HCT116 (cell line): ENCODE results near the gene GPS2. TPM values are rescaled to one million over a fixed set of nuclear protein-coding genes. Genes with fewer than 3 reads are reported as not detected.

Experiments
- ATAC-seq: fragments of 200-7000 bp; cut with Tn5 transposase; 2 replicates; pipeline ENCODE4 v1.9.1; 2020; ENCODE audit warnings: mild to moderate bottlenecking, moderate library complexity
- BruUV-seq: library from RNA; stranded (reverse); fragments of 400-500 nt; replicated peaks from 2 replicates; lab custom pipeline; 2021; lab: Mats Ljungman, UMichigan
- CTCF ChIA-PET: fragments of 300-600 bp; sonication (Branson Sonifier 250); formaldehyde crosslinking; loops from one replicate; lab custom pipeline; 2021; ENCODE audit warnings: antibody characterized with exemption; lab: Charles Lee
- POLR2A ChIA-PET: fragments of 300-600, 350-600 bp; sonication (Branson Sonifier 250); formaldehyde crosslinking; loops from one replicate; lab custom pipeline; 2021; ENCODE audit warnings: antibody characterized with exemption; lab: Charles Lee
- RAD21 ChIA-PET, 2 experiments: fragments of 300-600 bp; sonication (Branson Sonifier 250); formaldehyde crosslinking; loops; one replicate each; lab custom pipeline; 2023; ENCODE audit warnings: low total read pairs in 2 of 2; ENCODE audit not compliant: uncharacterized antibody in 2 of 2, unreplicated experiment in 2 of 2, low non-redundant PET in 1 of 2; lab: Charles Lee
- DNase-seq: peaks from one replicate; pipeline ENCODE4 v3.0.0-alpha.2; 2010; ENCODE audit warnings: low read depth, low spot score
- H2AFZ ChIP-seq: fragments of 200-600 bp; shearing (Covaris generic), sonication (generic); 2 replicates; pipeline ENCODE4 v1.6.1; 2017; ENCODE audit warnings: low read depth, mixed run types, mixed read lengths, antibody characterized with exemption, low read length; ENCODE audit not compliant: poor library complexity, severe bottlenecking
- H3K27ac ChIP-seq: 2 replicates; pipeline ENCODE4 v1.5.1; 2012; ENCODE audit warnings: low read depth, low read length
- H3K27me3 ChIP-seq: fragments of 200-600 bp; sonication (generic); 2 replicates; pipeline ENCODE4 v1.6.1; 2016; ENCODE audit warnings: mixed run types, low read length, mixed read lengths; ENCODE audit not compliant: insufficient read depth
- H3K36me3 ChIP-seq, 2 experiments: fragments of 200-500 bp in 1 of 2; fragments of 200-600 bp in 1 of 2; sonication (Bioruptor generic) in 1 of 2; sonication (generic) in 1 of 2; 2 replicates each; pipeline versions ENCODE4 v1.5.1 to v1.6.1; 2014 to 2016; ENCODE audit warnings: low read length in 2 of 2, inconsistent platforms in 1 of 2, mixed read lengths in 1 of 2, mixed run types in 1 of 2; ENCODE audit not compliant: insufficient read depth in 2 of 2, control insufficient read depth in 1 of 2
- H3K4me1 ChIP-seq, 2 experiments: fragments of 200-600 bp in 1 of 2; sonication (generic) in 1 of 2; 2 replicates each; pipeline versions ENCODE4 v1.5.1 to v1.6.1; 2012 to 2017; ENCODE audit warnings: low read length in 2 of 2, inconsistent platforms in 1 of 2, mild to moderate bottlenecking in 1 of 2, mixed read lengths in 1 of 2, mixed run types in 1 of 2, moderate library complexity in 1 of 2; ENCODE audit not compliant: insufficient read depth in 2 of 2, control insufficient read depth in 1 of 2
- H3K4me2 ChIP-seq: fragments of 200-600 bp; sonication (generic); 2 replicates; pipeline ENCODE4 v1.6.1; 2017; ENCODE audit warnings: mixed run types, low read length, mixed read lengths
- H3K4me3 ChIP-seq, 2 experiments: fragments of 200-600 bp in 1 of 2; sonication (generic) in 1 of 2; replicated peaks in 1 of 2; 2 replicates each; pipeline ENCODE4 v1.5.1; 2011 to 2016; ENCODE audit warnings: low read length in 2 of 2, control low read depth in 1 of 2, low read depth in 1 of 2, mild to moderate bottlenecking in 1 of 2, mixed read lengths in 1 of 2, mixed run types in 1 of 2
- H3K79me2 ChIP-seq: fragments of 200-600 bp; sonication (generic); 2 replicates; pipeline ENCODE4 v1.6.1; 2017; ENCODE audit warnings: mild to moderate bottlenecking, mixed run types, low read length, moderate library complexity, mixed read lengths; ENCODE audit not compliant: insufficient read depth
- H3K9ac ChIP-seq: fragments of 200-600 bp; sonication (generic); 2 replicates; pipeline ENCODE4 v1.6.1; 2016; ENCODE audit warnings: low read length, mixed read lengths
- H3K9me2 ChIP-seq: fragments of 200-600 bp; sonication (generic), shearing (Covaris generic); 2 replicates; pipeline ENCODE4 v1.6.1; 2017; ENCODE audit warnings: mixed run types, mild to moderate bottlenecking, moderate library complexity; ENCODE audit not compliant: insufficient read depth
- H3K9me3 ChIP-seq, 2 experiments: fragments of 200-500 bp in 1 of 2; fragments of 200-600 bp in 1 of 2; sonication (Bioruptor generic) in 1 of 2; sonication (generic) in 1 of 2; 2 replicates each; pipeline ENCODE4 v1.6.1; 2014 to 2017; ENCODE audit warnings: low read length in 2 of 2, mixed read lengths in 2 of 2, inconsistent platforms in 1 of 2, low read depth in 1 of 2, mild to moderate bottlenecking in 1 of 2, mixed run types in 1 of 2, moderate library complexity in 1 of 2; ENCODE audit not compliant: control insufficient read depth in 1 of 2, insufficient read depth in 1 of 2
- H4K20me1 ChIP-seq: fragments of 200-600 bp; sonication (generic), shearing (Covaris generic); 2 replicates; pipeline ENCODE4 v1.6.1; 2017; ENCODE audit warnings: mixed run types, mild to moderate bottlenecking, moderate library complexity; ENCODE audit not compliant: insufficient read depth
- CEBPB ChIP-seq: IDR thresholded peaks from 2 replicates; pipeline ENCODE4 v1.6.1; 2012; ENCODE audit warnings: low read depth
- CTCF ChIP-seq, 3 experiments: fragments of 200-600 bp in 1 of 3; sonication (generic) in 1 of 3; IDR thresholded peaks in 2 of 3; conservative IDR thresholded peaks in 1 of 3; 2 replicates each; pipeline ENCODE4 v1.5.1; 2012 to 2017; ENCODE audit warnings: low read depth in 2 of 3, low read length in 2 of 3, antibody characterized with exemption in 1 of 3, borderline replicate concordance in 1 of 3, control low read depth in 1 of 3, mild to moderate bottlenecking in 1 of 3, mixed read lengths in 1 of 3, mixed run types in 1 of 3, moderate library complexity in 1 of 3; ENCODE audit not compliant: insufficient read depth in 1 of 3
- EGR1 ChIP-seq: IDR thresholded peaks from 2 replicates; pipeline ENCODE4 v1.6.1; 2012; ENCODE audit warnings: low read depth
- ELF1 ChIP-seq: IDR thresholded peaks from 2 replicates; pipeline ENCODE4 v1.6.1; 2012; ENCODE audit warnings: low read depth, borderline replicate concordance
- EZH2phosphoT487 ChIP-seq: fragments of 200-600 bp; IDR thresholded peaks from 2 replicates; pipeline ENCODE4 v1.6.1; 2018; ENCODE audit warnings: antibody characterized with exemption, borderline replicate concordance
- JUND ChIP-seq: IDR thresholded peaks from 2 replicates; pipeline ENCODE4 v1.6.1; 2012
- RAD21 ChIP-seq: IDR thresholded peaks from 2 replicates; pipeline ENCODE4 v1.6.1; 2012; ENCODE audit warnings: low read depth, mild to moderate bottlenecking
- SIN3A ChIP-seq: IDR thresholded peaks from 2 replicates; pipeline ENCODE4 v1.6.1; 2012; ENCODE audit warnings: low read depth
- SP1 ChIP-seq: IDR thresholded peaks from 2 replicates; pipeline ENCODE4 v1.6.1; 2012; ENCODE audit warnings: low read depth
- SRF ChIP-seq: IDR thresholded peaks from 2 replicates; pipeline ENCODE4 v1.6.1; 2012; ENCODE audit warnings: low read depth
- ZFX ChIP-seq: fragments of 450-650 bp; IDR thresholded peaks from 2 replicates; pipeline ENCODE4 v1.6.1; 2017
- ZNF274 ChIP-seq: fragments of 200-500 bp; sonication (Bioruptor generic); IDR thresholded peaks from 2 replicates; pipeline ENCODE4 v1.6.1; 2014; ENCODE audit warnings: mild to moderate bottlenecking, low read depth, low read length, inconsistent platforms
- intact Hi-C: fragments of 100-400 bp; cut with micrococcal nuclease; formaldehyde crosslinking; loops from 2 replicates; pipeline ENCODE4 v1.10.0; 2022
- total RNA-seq: library from RNA; stranded (reverse); gene quantifications from one replicate; pipeline ENCODE4 v1.2.1, GENCODE V29; 2021; ENCODE audit not compliant: unreplicated experiment
- TF ChIP-seq, protein P1 (sequence below): IDR thresholded peaks from 2 replicates; pipeline ENCODE4 v1.6.1; 2012
- TF ChIP-seq, protein P2 (sequence below): IDR thresholded peaks from 2 replicates; pipeline ENCODE4 v1.6.1; 2011; ENCODE audit warnings: mild to moderate bottlenecking, low read length, moderate library complexity; ENCODE audit not compliant: insufficient replicate concordance; ENCODE audit errors: extremely low read depth

GPS2 gene
- total RNA-seq, 1 experiment from 2014 or later = 61.3 TPM

DNA sequence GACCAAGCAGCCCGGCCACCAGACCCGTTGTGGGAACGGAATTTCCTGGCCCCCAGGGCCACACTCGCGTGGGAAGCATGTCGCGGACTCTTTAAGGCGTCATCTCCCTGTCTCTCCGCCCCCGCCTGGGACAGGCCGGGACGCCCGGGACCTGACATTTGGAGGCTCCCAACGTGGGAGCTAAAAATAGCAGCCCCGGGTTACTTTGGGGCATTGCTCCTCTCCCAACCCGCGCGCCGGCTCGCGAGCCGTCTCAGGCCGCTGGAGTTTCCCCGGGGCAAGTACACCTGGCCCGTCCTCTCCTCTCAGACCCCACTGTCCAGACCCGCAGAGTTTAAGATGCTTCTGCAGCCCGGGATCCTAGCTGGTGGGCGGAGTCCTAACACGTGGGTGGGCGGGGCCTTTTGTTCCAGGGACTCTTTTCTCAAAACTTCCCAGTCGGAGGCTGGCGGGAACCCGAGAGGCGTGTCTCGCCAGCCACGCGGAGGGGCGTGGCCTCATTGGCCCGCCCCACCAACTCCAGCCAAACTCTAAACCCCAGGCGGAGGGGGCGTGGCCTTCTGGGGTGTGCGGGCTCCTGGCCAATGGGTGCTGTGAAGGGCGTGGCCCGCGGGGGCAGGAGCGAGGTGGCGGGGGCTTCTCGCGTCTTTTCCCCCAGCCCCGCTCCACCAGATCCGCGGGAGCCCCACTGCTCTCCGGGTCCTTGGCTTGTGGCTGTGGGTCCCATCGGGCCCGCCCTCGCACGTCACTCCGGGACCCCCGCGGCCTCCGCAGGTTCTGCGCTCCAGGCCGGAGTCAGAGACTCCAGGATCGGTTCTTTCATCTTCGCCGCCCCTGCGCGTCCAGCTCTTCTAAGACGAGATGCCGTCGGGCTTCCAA is 33.8 kb downstream of the GPS2 start, which contains the start of gene SLC2A4 (continued):
- no peak for TF ChIP-seq CTCF (IDR thresholded peaks at IDR 0.05 in 2 of 3, conservative IDR thresholded peaks at IDR 0.05 in 1 of 3; ENCODE audit: borderline replicate concordance in 1 of 3, insufficient read depth in 1 of 3, low read depth in 2 of 3, low read length in 2 of 3)

DNA sequence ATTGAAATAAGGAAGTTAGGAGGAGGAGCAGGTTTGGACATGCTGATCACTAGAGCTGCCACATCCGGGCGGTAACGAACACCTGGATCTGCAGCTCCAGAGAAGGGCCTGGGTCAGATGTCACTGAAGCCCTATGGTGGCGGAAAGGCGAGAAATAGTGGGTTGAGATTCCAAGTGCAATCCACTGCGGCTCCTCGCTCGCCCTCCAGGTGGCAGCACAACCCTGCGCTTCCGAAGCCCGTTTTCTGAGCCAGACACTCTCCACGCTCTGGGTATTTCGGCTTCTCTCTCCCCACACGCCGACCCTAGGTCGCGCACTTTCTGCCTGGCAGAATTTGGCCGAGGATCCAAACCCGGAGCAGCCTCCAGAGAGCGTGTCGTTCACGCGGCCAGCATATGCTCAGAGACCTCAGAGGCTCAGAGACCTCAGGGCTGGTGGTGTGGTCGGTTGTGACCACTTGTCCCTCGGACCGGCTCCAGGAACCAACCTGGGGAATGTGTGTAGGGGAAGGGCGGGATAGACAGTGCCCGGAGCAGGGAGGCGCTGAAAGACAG is 34.6 kb downstream of the GPS2 start:
- Histone ChIP-seq H3K4me1 (peaks cover 13 to 34% of the 10 kb centered on the region in 2 experiments), H3K9ac (peak overlapping the region; percentile 93), H3K27ac (peak overlapping the region; percentile 73), H2AFZ (peak overlapping the region; percentile 50), H3K9me2 (no peaks in the 10 kb centered on the region), H3K79me2 (no peaks in the 10 kb centered on the region), H3K9me3 (no peaks in the 10 kb centered on the region), H3K27me3 (no peaks in the 10 kb centered on the region), H3K36me3 (no peaks in the 10 kb centered on the region), H3K4me3 (peak overlapping the region; percentile 45 to 65), H3K4me2 (peak overlapping the region; percentile 98), H4K20me1 (no peaks in the 10 kb centered on the region)
- CTCF ChIA-PET = interaction anchor here (0.6 to 2.0 kb wide), 12 partner anchors 11 to 280 kb away, joined by 3 to 38 read pairs (median 4); partner anchors contain the start of gene NEURL4
- intact Hi-C loops = loop anchor here (1.0 to 2.0 kb wide), 3 partner anchors 16 to 66 kb away; partner anchors contain the start of gene CLDN7
- ATAC-seq (peak; percentile 73), DNase-seq (peak; percentile 70)
- RAD21 ChIA-PET = interaction anchor here (1.2 to 1.5 kb wide), 3 partner anchors 16 to 156 kb away, joined by 3 to 17 read pairs (median 14); no protein-coding TSS in a partner anchor
- POLR2A ChIA-PET = interaction anchor here (0.7 to 1.8 kb wide), 9 partner anchors 16 to 298 kb away, joined by 3 to 8 read pairs (median 4); partner anchors contain the start of genes CD68, NEURL4 and TMEM102
- no TSS peak for BruUV-seq
- no peak; the same call in 1 of the 2 replicates for TF ChIP-seq SP1
- TF ChIP-seq JUND = no peak
- TF ChIP-seq EZH2phosphoT487 = no peak
- TF ChIP-seq, protein P1, sequence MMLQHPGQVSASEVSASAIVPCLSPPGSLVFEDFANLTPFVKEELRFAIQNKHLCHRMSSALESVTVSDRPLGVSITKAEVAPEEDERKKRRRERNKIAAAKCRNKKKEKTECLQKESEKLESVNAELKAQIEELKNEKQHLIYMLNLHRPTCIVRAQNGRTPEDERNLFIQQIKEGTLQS = no peak
- TF ChIP-seq ZFX = no peak
- TF ChIP-seq ELF1 = no peak
- no peak for TF ChIP-seq ZNF274
- TF ChIP-seq CTCF (IDR thresholded peaks at IDR 0.05 in 2 of 3, conservative IDR thresholded peaks at IDR 0.05 in 1 of 3; ENCODE audit: borderline replicate concordance in 1 of 3, insufficient read depth in 1 of 3, low read depth in 2 of 3, low read length in 2 of 3) = peak; percentile 91 to 97 (median 95)
- TF ChIP-seq SIN3A = no peak
- TF ChIP-seq RAD21 = peak; percentile 98
- no peak for TF ChIP-seq SRF
- no peak for TF ChIP-seq CEBPB
- TF ChIP-seq, protein P2, sequence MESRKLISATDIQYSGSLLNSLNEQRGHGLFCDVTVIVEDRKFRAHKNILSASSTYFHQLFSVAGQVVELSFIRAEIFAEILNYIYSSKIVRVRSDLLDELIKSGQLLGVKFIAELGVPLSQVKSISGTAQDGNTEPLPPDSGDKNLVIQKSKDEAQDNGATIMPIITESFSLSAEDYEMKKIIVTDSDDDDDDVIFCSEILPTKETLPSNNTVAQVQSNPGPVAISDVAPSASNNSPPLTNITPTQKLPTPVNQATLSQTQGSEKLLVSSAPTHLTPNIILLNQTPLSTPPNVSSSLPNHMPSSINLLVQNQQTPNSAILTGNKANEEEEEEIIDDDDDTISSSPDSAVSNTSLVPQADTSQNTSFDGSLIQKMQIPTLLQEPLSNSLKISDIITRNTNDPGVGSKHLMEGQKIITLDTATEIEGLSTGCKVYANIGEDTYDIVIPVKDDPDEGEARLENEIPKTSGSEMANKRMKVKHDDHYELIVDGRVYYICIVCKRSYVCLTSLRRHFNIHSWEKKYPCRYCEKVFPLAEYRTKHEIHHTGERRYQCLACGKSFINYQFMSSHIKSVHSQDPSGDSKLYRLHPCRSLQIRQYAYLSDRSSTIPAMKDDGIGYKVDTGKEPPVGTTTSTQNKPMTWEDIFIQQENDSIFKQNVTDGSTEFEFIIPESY = no peak
- TF ChIP-seq EGR1 = no peak
